PFSK-1 (cell line): ENCODE results near the gene CATSPERE.

Experiments
- FOXP2 ChIP-seq: optimal IDR thresholded peaks from 2 replicates; pipeline ENCODE3; 2011; ENCODE audit warnings: borderline replicate concordance, control low read depth, inconsistent platforms; ENCODE audit not compliant: insufficient read depth; ENCODE audit errors: extremely low read length, extremely low read depth
- POLR2AphosphoS5 ChIP-seq: IDR thresholded peaks from 2 replicates; pipeline ENCODE4 v1.6.1; 2012; ENCODE audit warnings: low read depth, mild to moderate bottlenecking, control low read depth, low read length, moderate library complexity
- SIN3A ChIP-seq: IDR thresholded peaks from 2 replicates; pipeline ENCODE4 v1.6.1; 2012; ENCODE audit warnings: mild to moderate bottlenecking, low read length, moderate library complexity, borderline replicate concordance; ENCODE audit not compliant: insufficient read depth
- TAF1 ChIP-seq: IDR thresholded peaks from 2 replicates; pipeline ENCODE4 v1.6.1; 2012; ENCODE audit warnings: low read length, control low read depth, borderline replicate concordance; ENCODE audit not compliant: insufficient read depth
- TF ChIP-seq, protein P1 (sequence below), 2 experiments: IDR thresholded peaks; 2 replicates each; pipeline versions ENCODE4 v1.6.1 to v1.8.0; 2011 to 2012; ENCODE audit warnings: low read depth in 2 of 2, low read length in 2 of 2, control low read depth in 1 of 2, inconsistent platforms in 1 of 2, mild to moderate bottlenecking in 1 of 2, moderate library complexity in 1 of 2; ENCODE audit not compliant: insufficient read depth in 1 of 2

The CATSPERE gene

DNA sequence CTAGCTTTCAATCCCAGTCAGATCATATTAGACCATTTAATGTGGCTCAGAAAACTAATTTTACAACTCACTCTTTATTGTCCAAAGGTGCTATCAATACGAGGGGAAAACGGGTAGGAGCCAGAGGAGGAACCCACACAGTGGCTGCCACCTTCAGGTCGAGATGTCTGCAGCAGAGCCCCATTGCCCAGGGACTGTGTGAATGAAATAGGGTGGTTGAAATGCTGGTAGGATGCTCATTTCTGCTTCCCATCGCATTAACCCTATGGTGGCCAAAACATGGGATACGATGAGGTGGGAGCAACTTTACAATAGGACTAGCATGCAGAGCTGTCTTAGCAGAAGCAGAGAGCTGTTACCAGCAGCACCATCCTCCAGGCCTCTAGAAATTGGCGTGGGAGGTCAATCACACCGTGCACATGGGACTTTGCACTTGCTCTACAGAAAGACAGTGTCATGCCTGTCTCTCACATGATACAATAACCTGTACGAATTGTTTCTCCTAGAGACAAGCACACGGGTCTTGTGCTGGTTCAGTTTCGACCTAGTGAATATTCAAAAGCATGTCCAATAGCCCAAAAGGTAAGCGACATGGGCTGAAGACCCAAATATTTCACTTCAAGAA lies 122.4 kb downstream of the CATSPERE start:
- no peak for TF ChIP-seq TAF1
- TF ChIP-seq, protein P1, sequence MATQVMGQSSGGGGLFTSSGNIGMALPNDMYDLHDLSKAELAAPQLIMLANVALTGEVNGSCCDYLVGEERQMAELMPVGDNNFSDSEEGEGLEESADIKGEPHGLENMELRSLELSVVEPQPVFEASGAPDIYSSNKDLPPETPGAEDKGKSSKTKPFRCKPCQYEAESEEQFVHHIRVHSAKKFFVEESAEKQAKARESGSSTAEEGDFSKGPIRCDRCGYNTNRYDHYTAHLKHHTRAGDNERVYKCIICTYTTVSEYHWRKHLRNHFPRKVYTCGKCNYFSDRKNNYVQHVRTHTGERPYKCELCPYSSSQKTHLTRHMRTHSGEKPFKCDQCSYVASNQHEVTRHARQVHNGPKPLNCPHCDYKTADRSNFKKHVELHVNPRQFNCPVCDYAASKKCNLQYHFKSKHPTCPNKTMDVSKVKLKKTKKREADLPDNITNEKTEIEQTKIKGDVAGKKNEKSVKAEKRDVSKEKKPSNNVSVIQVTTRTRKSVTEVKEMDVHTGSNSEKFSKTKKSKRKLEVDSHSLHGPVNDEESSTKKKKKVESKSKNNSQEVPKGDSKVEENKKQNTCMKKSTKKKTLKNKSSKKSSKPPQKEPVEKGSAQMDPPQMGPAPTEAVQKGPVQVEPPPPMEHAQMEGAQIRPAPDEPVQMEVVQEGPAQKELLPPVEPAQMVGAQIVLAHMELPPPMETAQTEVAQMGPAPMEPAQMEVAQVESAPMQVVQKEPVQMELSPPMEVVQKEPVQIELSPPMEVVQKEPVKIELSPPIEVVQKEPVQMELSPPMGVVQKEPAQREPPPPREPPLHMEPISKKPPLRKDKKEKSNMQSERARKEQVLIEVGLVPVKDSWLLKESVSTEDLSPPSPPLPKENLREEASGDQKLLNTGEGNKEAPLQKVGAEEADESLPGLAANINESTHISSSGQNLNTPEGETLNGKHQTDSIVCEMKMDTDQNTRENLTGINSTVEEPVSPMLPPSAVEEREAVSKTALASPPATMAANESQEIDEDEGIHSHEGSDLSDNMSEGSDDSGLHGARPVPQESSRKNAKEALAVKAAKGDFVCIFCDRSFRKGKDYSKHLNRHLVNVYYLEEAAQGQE (IDR thresholded peaks at IDR 0.05; ENCODE audit: insufficient read depth in 1 of 2, low read depth in 2 of 2, low read length in 2 of 2), result no peak
- TF ChIP-seq SIN3A, result no peak
- TF ChIP-seq FOXP2, result no peak
- no peak for TF ChIP-seq POLR2AphosphoS5

DNA sequence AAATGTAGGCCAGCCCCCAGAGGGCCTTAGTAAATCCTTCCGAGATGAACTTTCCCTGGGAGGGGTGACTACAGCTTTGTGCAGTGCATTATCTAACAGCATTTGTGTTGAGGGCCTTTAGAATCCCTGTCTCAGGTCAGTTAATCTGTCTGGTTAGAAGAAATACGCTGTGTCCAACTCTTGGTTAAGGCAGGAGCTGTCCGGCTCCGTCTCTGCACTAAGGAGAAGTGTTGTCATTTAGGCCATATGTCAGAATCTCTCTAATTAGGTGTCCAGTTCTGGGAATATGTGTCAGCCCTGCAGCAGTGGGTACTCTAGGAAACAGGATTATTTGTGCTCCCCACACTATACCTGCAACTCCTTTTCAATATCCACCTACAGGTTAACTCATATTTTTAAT lies 124.8 kb downstream of the CATSPERE start:
- TF ChIP-seq SIN3A, result no peak
- TF ChIP-seq TAF1, result no peak
- no peak for TF ChIP-seq POLR2AphosphoS5
- TF ChIP-seq, protein P1 (IDR thresholded peaks at IDR 0.05; ENCODE audit: insufficient read depth in 1 of 2, low read depth in 2 of 2, low read length in 2 of 2), result no peak
- no peak for TF ChIP-seq FOXP2

DNA sequence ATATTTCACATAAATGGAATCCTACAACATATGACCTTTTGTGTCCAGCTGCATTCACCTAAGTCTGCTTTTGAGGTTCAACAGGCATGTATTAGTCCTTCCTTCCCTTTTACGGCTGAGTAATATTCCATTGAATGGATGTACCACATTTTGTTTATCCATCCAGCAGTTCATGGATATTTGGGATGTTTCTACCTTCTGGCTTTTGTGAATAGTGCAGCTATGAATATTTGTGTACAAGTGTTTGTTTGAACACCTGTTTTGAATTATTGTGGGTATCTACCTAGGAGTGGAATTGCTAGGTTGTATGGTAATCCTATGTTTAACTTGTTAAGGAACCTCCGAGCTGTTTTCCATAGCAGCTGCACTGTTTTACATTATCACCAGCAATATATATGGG lies 129.6 kb downstream of the CATSPERE start:
- TF ChIP-seq FOXP2 (no peak), TAF1 (no peak), SIN3A (no peak), POLR2AphosphoS5 (no peak)
- TF ChIP-seq, protein P1 (IDR thresholded peaks at IDR 0.05; ENCODE audit: insufficient read depth in 1 of 2, low read depth in 2 of 2, low read length in 2 of 2), result no peak

DNA sequence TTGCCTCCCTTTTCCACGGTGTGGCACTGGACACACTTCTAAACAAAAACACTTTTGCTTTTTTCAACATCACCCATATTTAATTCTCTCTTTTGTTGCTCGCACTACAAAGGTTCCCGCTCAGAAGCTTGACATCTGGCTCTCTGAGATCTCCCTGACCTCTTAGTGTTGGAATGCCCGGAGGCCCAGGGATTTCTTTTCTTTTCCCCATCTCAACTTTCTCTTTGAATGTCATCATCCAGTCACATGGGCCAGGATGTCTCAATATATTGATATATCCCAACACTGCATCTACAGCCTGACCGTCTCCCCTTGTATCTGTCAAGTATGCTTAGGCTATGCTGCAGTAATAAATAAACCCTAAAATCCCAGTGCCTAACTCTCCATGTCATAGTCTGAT lies 137.5 kb downstream of the CATSPERE start:
- no peak for TF ChIP-seq FOXP2
- TF ChIP-seq POLR2AphosphoS5, result no peak
- TF ChIP-seq, protein P1 (IDR thresholded peaks at IDR 0.05; ENCODE audit: insufficient read depth in 1 of 2, low read depth in 2 of 2, low read length in 2 of 2), result no peak
- no peak for TF ChIP-seq TAF1
- TF ChIP-seq SIN3A, result no peak
